HL-60/S4 (cell line): ENCODE measurements around the gene MAP7D1.

Source experiments
- in situ Hi-C: fragments of 300-500 bp; cut with MboI; formaldehyde crosslinking; loops from 2 replicates; pipeline ENCODE4 v1.14.3; 2022; ENCODE audit warnings: low sequenced_read_pairs

The MAP7D1 gene

GRCh38 chr1:36155408-36156328 is at the start of gene MAP7D1:
TSS of gene MAP7D1 (plus strand) at chr1:36156160. CDS start at chr1:36156418, 258 bp downstream.
- in situ Hi-C loops, result no loop called here

GRCh38 chr1:36106269-36106668 is 49.7 kb upstream of the MAP7D1 start:
- in situ Hi-C loops, result loop anchor here (10.0 kb wide), 1 partner anchor 309 kb away; no protein-coding TSS in a partner anchor

- in situ Hi-C loops, result loop anchor here (10.0 kb wide), 1 partner anchor 307 kb away; no protein-coding TSS in a partner anchor
Observed at GRCh38 chr1:36107394-36107793, 48.6 kb upstream of the MAP7D1 start.

GRCh38 chr1:36108314-36108713 is 47.6 kb upstream of the MAP7D1 start:
- in situ Hi-C loops, result loop anchor here (10.0 kb wide), 1 partner anchor 306 kb away; no protein-coding TSS in a partner anchor

GRCh38 chr1:36109041-36109679 is 46.8 kb upstream of the MAP7D1 start:
- in situ Hi-C loops, result loop anchor here (10.0 kb wide), 1 partner anchor 306 kb away; no protein-coding TSS in a partner anchor

GRCh38 chr1:36111151-36111550 is 44.8 kb upstream of the MAP7D1 start:
- in situ Hi-C loops, result no loop called here

GRCh38 chr1:36112823-36113222 is 43.1 kb upstream of the MAP7D1 start:
- in situ Hi-C loops, result no loop called here

GRCh38 chr1:36114371-36114770 is 41.6 kb upstream of the MAP7D1 start:
- in situ Hi-C loops, result no loop called here

GRCh38 chr1:36115200-36115669 is 40.7 kb upstream of the MAP7D1 start:
- in situ Hi-C loops, result no loop called here

- in situ Hi-C loops, result no loop called here
Observed at GRCh38 chr1:36115931-36116330, 40.0 kb upstream of the MAP7D1 start.

GRCh38 chr1:36116901-36117300 is 39.1 kb upstream of the MAP7D1 start:
- in situ Hi-C loops, result no loop called here

- in situ Hi-C loops, result no loop called here
Observed at GRCh38 chr1:36118447-36119204, 37.3 kb upstream of the MAP7D1 start.

- in situ Hi-C loops, result no loop called here
Observed at GRCh38 chr1:36119456-36119855, 36.5 kb upstream of the MAP7D1 start.

- in situ Hi-C loops, result no loop called here
Observed at GRCh38 chr1:36122062-36123030, 33.6 kb upstream of the MAP7D1 start.

GRCh38 chr1:36123356-36123755 is 32.6 kb upstream of the MAP7D1 start:
- in situ Hi-C loops, result no loop called here

GRCh38 chr1:36124404-36125128 is 31.4 kb upstream of the MAP7D1 start:
- in situ Hi-C loops, result no loop called here

- in situ Hi-C loops, result no loop called here
Observed at GRCh38 chr1:36125129-36125991, 30.6 kb upstream of the MAP7D1 start, which contains the start of gene COL8A2. TSS of gene COL8A2 (minus strand) at chr1:36125222. CDS start at chr1:36100242, 24,980 bp downstream.
